HepG2 (cell line): ENCODE data around the gene PCBP2.

Source experiments
- CHD4 ChIP-seq: fragments of 200-600 bp; sonication (generic); IDR thresholded peaks from 2 replicates; pipeline ENCODE4 v1.7.0; 2017; ENCODE audit warnings: mild to moderate bottlenecking, low read length, borderline replicate concordance
- CTCF ChIP-seq: sonication (generic); formaldehyde crosslinking; IDR thresholded peaks from 2 replicates; pipeline ENCODE4 v1.5.0; 2020; ENCODE audit warnings: mild to moderate bottlenecking, missing genetic modification reagents, moderate library complexity
- MAFF ChIP-seq: IDR thresholded peaks from 2 replicates; pipeline ENCODE4 v1.6.1; 2011; ENCODE audit warnings: low read depth, low read length, improper control_type of control experiment
- NFIC ChIP-seq: IDR thresholded peaks from 2 replicates; pipeline ENCODE4 v1.6.1; 2012; ENCODE audit warnings: mild to moderate bottlenecking, low read length, inconsistent platforms
- POLR2AphosphoS5 ChIP-seq: IDR thresholded peaks from 2 replicates; pipeline ENCODE4 v1.6.1; 2012; ENCODE audit warnings: low read depth, low read length
- SETDB1 ChIP-seq: sonication (generic); formaldehyde crosslinking; IDR thresholded peaks from 2 replicates; pipeline ENCODE4 v1.5.1; 2020; ENCODE audit warnings: missing genetic modification reagents, mild to moderate bottlenecking, borderline replicate concordance
- TAF15 ChIP-seq: fragments of 200-400 bp; formaldehyde crosslinking; IDR thresholded peaks from one replicate; pipeline ENCODE4 v1.6.1; 2018; ENCODE audit warnings: mild to moderate bottlenecking, low read depth, low read length; ENCODE audit not compliant: poor library complexity, severe bottlenecking
- ZFP36L2 ChIP-seq: sonication (generic); formaldehyde crosslinking; IDR thresholded peaks from 2 replicates; pipeline ENCODE4 v1.4.0; 2020; ENCODE audit warnings: missing genetic modification reagents
- ZKSCAN8 ChIP-seq: IDR thresholded peaks from 2 replicates; pipeline ENCODE4 v1.6.1; 2016; ENCODE audit warnings: borderline replicate concordance, missing genetic modification reagents, missing compliant biosample characterization
- ZNF337 ChIP-seq: sonication (generic); formaldehyde crosslinking; IDR thresholded peaks from 2 replicates; pipeline ENCODE4 v1.5.1; 2020; ENCODE audit warnings: missing genetic modification reagents, low read depth, mild to moderate bottlenecking, borderline replicate concordance

GRCh38 chr12:53431187-53431586 lies 20.7 kb upstream of the PCBP2 start:
- TF ChIP-seq MAFF, result no peak
- no peak for TF ChIP-seq CHD4
- TF ChIP-seq ZFP36L2 (CRISPR knock-in tag), result no peak
- no peak for TF ChIP-seq CTCF (CRISPR knock-in tag)
- no peak for TF ChIP-seq SETDB1
- no peak for TF ChIP-seq ZNF337 (CRISPR knock-in tag)
- TF ChIP-seq TAF15, result no peak
- TF ChIP-seq ZKSCAN8 (CRISPR knock-in tag), result no peak
- no peak for TF ChIP-seq NFIC
- no peak for TF ChIP-seq POLR2AphosphoS5
